Right lobe of liver (tissue), 6 donors: ENCODE data around the gene FADS6. TPM values are rescaled to one million over a fixed set of nuclear protein-coding genes. Genes with fewer than 3 reads are reported as not detected.

Source experiments
- ATAC-seq, 4 donors: fragments of 200-7000 bp; cut with Tn5 transposase; one replicate each; pipeline ENCODE4 v1.9.1; 2020; ENCODE audit warnings: mild to moderate bottlenecking in 4 of 4, moderate library complexity in 4 of 4
- DNase-seq, 3 donors: peaks; one replicate each; pipeline ENCODE4 v3.0.0-alpha.2; 2020
- H3K27ac ChIP-seq, 3 donors: fragments of 200-600 bp; one replicate each; pipeline ENCODE4 v1.8.0; 2022
- H3K27me3 ChIP-seq, 2 donors: fragments of 200-600 bp; one replicate each; pipeline ENCODE4 v1.8.0; 2022
- H3K36me3 ChIP-seq, 4 donors: fragments of 200-600 bp; sonication (generic) in 1 of 4; one replicate each; pipeline versions ENCODE4 v1.5.1 to v1.8.0; 2017 to 2022; ENCODE audit warnings: control low read depth in 1 of 4
- H3K4me1 ChIP-seq, 4 donors: fragments of 200-600 bp; sonication (generic) in 1 of 4; one replicate each; pipeline versions ENCODE4 v1.5.1 to v1.8.0; 2017 to 2022; ENCODE audit warnings: control low read depth in 1 of 4
- H3K4me3 ChIP-seq, 3 donors: fragments of 200-600 bp; one replicate each; pipeline ENCODE4 v1.8.0; 2022
- H3K9me3 ChIP-seq, 4 donors: fragments of 200-600 bp; sonication (generic) in 1 of 4; one replicate each; pipeline versions ENCODE4 v1.5.1 to v1.8.0; 2017 to 2022; ENCODE audit warnings: control low read depth in 1 of 4
- CTCF ChIP-seq, 4 donors: fragments of 200-600 bp in 3 of 4; fragments of 450-650 bp in 1 of 4; IDR thresholded peaks; one replicate each; pipeline versions ENCODE4 v1.5.1 to v1.8.0; 2016 to 2022; ENCODE audit warnings: antibody characterized with exemption in 4 of 4, mild to moderate bottlenecking in 2 of 4
- POLR2A ChIP-seq: fragments of 450-650 bp; IDR thresholded peaks from one replicate; pipeline ENCODE4 v1.6.1; 2017; ENCODE audit warnings: antibody characterized with exemption, mild to moderate bottlenecking
- WGBS: methylation state at CpG from one replicate; pipeline ENCODE4 v1.1.6; 2018; ENCODE audit warnings: low coverage, low lambda C conversion rate; ENCODE audit not compliant: insufficient coverage; ENCODE audit errors: missing lambda C conversion rate; 5-methylcytosine and 5-hydroxymethylcytosine counted together
- intact Hi-C, 2 donors: fragments of 100-400 bp; cut with DNase I; formaldehyde crosslinking; loops; one replicate each; pipeline versions ENCODE4 v1.11.2 to v1.14.1; 2022
- total RNA-seq, 6 experiments: library from RNA; depleted of rRNA in 2 of 6; stranded (reverse); fragments of >200 nt in 2 of 6; fragmentation: NEBNext Ultra II Directional in 3 of 6; extraction: Animal tissue kit (Norgen Biotek cat#: 25700) in 3 of 6; gene quantifications; one replicate each; pipeline versions ENCODE4 v1.1.0 to v1.2.4, GENCODE V29; 2016 to 2023
- donor health status: DM: no; HTN: yes; CAD: no.
- donor health status: DM: no; HTN: no; CAD: no.
- donor health status: DM: no; HTN: no; CAD: no.
- donor health status: DM: no; HTN: yes; CAD: no.
- donor health status: DM: no; HTN: yes; CAD: no.

Gene FADS6
- total RNA-seq, 6 experiments from 2014 or later: 2.1 to 6.1 (median 3.7) TPM

- H3K4me3 ChIP-seq: no peak overlapping the region
- DNase-seq: peak; percentile 76 to 79 (median 77)
- peak; percentile 59 to 88 (median 82) for TF ChIP-seq CTCF (IDR thresholded peaks at IDR 0.05)
- TF ChIP-seq POLR2A: no peak
- H3K36me3 ChIP-seq: no peaks in the 10 kb centered on the region
- no peak overlapping the region for H3K27ac ChIP-seq
- intact Hi-C loops: loop anchor here in 1 of 2 donors (5.0 kb wide), 1 partner anchor 34 kb away; no protein-coding TSS in a partner anchor
- H3K9me3 ChIP-seq: no peaks in the 10 kb centered on the region
- peak; percentile 68 to 87 (median 82) for ATAC-seq
- peaks cover 0 to 12% (median 4%) of the 10 kb centered on the region in 4 donors for H3K4me1 ChIP-seq
- WGBS: 0% methylated on average over 3 of the region's 59 CpGs
- H3K27me3 ChIP-seq: peaks cover 0 to 22% of the 10 kb centered on the region in 2 donors
These were observed 30.3 kb upstream of the FADS6 start for GRCh38 chr17:74923538-74924249.

- Histone ChIP-seq H3K9me3 (no peaks in the 10 kb centered on the region), H3K4me3 (no peak within 1 kb of the TSS), H3K27me3 (peaks cover 0 to 22% of the 10 kb centered on the region in 2 donors), H3K36me3 (no peaks in the 10 kb centered on the region), H3K4me1 (peaks cover 0 to 12% (median 4%) of the 10 kb centered on the region in 4 donors), H3K27ac (no peak within 1 kb of the TSS)
- TF ChIP-seq CTCF (IDR thresholded peaks at IDR 0.05) (no peak), POLR2A (no peak)
- intact Hi-C loops: loop anchor here in 1 of 2 donors (5.0 kb wide), 1 partner anchor 34 kb away; no protein-coding TSS in a partner anchor
- under 1% methylated on average over 18 of the region's 57 CpGs for WGBS
- DNase-seq: no peak
- ATAC-seq: peak; percentile 2 to 26 (median 14)
These were observed 29.5 kb upstream of the FADS6 start, which contains the start of gene USH1G for GRCh38 chr17:74922694-74923537. Gene USH1G, minus strand, starts transcription at chr17:74923255. Its CDS starts 182 bp downstream, at chr17:74923073.

- intact Hi-C loops: loop anchor here in 1 of 2 donors (5.0 kb wide), 1 partner anchor 35 kb away; no protein-coding TSS in a partner anchor
- Histone ChIP-seq H3K9me3 (no peaks in the 10 kb centered on the region), H3K4me1 (peaks cover 0 to 12% (median 4%) of the 10 kb centered on the region in 4 donors), H3K27me3 (peaks cover 0 to 22% of the 10 kb centered on the region in 2 donors), H3K4me3 (no peak overlapping the region), H3K27ac (no peak overlapping the region), H3K36me3 (no peaks in the 10 kb centered on the region)
- no peak for TF ChIP-seq CTCF (IDR thresholded peaks at IDR 0.05)
- TF ChIP-seq POLR2A: no peak
- no peak for ATAC-seq
- no peak for DNase-seq
- WGBS: 41% methylated on average over 4 of the region's 6 CpGs
These were observed 28.7 kb upstream of the FADS6 start for GRCh38 chr17:74922172-74922571.

- Histone ChIP-seq H3K9me3 (no peaks in the 10 kb centered on the region), H3K27me3 (peaks cover 0 to 22% of the 10 kb centered on the region in 2 donors), H3K27ac (no peak overlapping the region), H3K36me3 (no peaks in the 10 kb centered on the region), H3K4me1 (peaks cover 0 to 12% (median 4%) of the 10 kb centered on the region in 4 donors), H3K4me3 (no peak overlapping the region)
- intact Hi-C loops: loop anchor here in 1 of 2 donors (5.0 kb wide), 1 partner anchor 36 kb away; no protein-coding TSS in a partner anchor
- TF ChIP-seq POLR2A (no peak), CTCF (IDR thresholded peaks at IDR 0.05) (no peak)
- ATAC-seq (no peak), DNase-seq (no peak)
- WGBS: no CpG with 5 or more reads among the region's 2 CpGs
These were observed 28.3 kb upstream of the FADS6 start for GRCh38 chr17:74921769-74922168.
